WTC11 (cell line): ENCODE data around the gene CZIB. TPM values are rescaled to one million over a fixed set of nuclear protein-coding genes. Genes with fewer than 3 reads are reported as not detected.

Source experiments
- ATAC-seq: fragments of 200-7000 bp; cut with Tn5 transposase; 2 replicates; pipeline ENCODE4 v1.10.0; 2021; ENCODE audit warnings: mild to moderate bottlenecking, moderate library complexity
- CTCF ChIA-PET: fragments of 300-600 bp; sonication (Branson Sonifier 250); formaldehyde crosslinking; loops from one replicate; lab custom pipeline; 2021; ENCODE audit warnings: antibody characterized with exemption; lab: Charles Lee
- POLR2A ChIA-PET: fragments of 350-600 bp; sonication (Branson Sonifier 250); formaldehyde crosslinking; loops from one replicate; lab custom pipeline; 2021; ENCODE audit warnings: antibody characterized with exemption; lab: Charles Lee
- DNase-seq: peaks from one replicate; pipeline ENCODE4 v3.0.0; 2021; ENCODE audit warnings: low spot score
- H3K27ac Mint-ChIP-seq: 2 replicates; pipeline ENCODE4 v1.8.0; 2021; ENCODE audit warnings: mixed read lengths
- H3K27me3 Mint-ChIP-seq: 2 replicates; pipeline ENCODE4 v1.8.0; 2021; ENCODE audit warnings: low read depth, mild to moderate bottlenecking, moderate library complexity, mixed read lengths
- H3K36me3 Mint-ChIP-seq: 2 replicates; pipeline ENCODE4 v1.8.0; 2021; ENCODE audit warnings: mixed read lengths
- H3K4me1 Mint-ChIP-seq: 2 replicates; pipeline ENCODE4 v1.8.0; 2022; ENCODE audit warnings: mixed read lengths
- H3K4me3 Mint-ChIP-seq: 2 replicates; pipeline ENCODE4 v1.8.0; 2021; ENCODE audit warnings: mild to moderate bottlenecking, moderate library complexity, mixed read lengths
- H3K9me3 Mint-ChIP-seq: 2 replicates; pipeline ENCODE4 v1.8.0; 2021; ENCODE audit warnings: mixed read lengths
- ESRRA ChIP-seq: sonication (generic); formaldehyde crosslinking; IDR thresholded peaks from 2 replicates; pipeline ENCODE4 v1.8.1; 2022; ENCODE audit warnings: mild to moderate bottlenecking, missing genetic modification reagents, borderline replicate concordance
- FOXK1 ChIP-seq: sonication (generic); formaldehyde crosslinking; IDR thresholded peaks from 2 replicates; pipeline ENCODE4 v1.8.0; 2022; ENCODE audit warnings: mild to moderate bottlenecking, moderate library complexity, missing genetic modification reagents
- MYBL2 ChIP-seq: sonication (generic); formaldehyde crosslinking; IDR thresholded peaks from 2 replicates; pipeline ENCODE4 v1.8.1; 2023; ENCODE audit warnings: mild to moderate bottlenecking, moderate library complexity, missing genetic modification reagents
- NR2C2 ChIP-seq: sonication (generic); formaldehyde crosslinking; IDR thresholded peaks from 2 replicates; pipeline ENCODE4 v1.8.0; 2022; ENCODE audit warnings: mild to moderate bottlenecking, missing genetic modification reagents
- NR3C1 ChIP-seq: sonication (generic); formaldehyde crosslinking; conservative IDR thresholded peaks from 2 replicates; pipeline ENCODE4 v1.8.1; 2023; ENCODE audit warnings: low read depth, mild to moderate bottlenecking, missing genetic modification reagents
- RELA ChIP-seq: sonication (generic); formaldehyde crosslinking; IDR thresholded peaks from 2 replicates; pipeline ENCODE4 v1.8.1; 2022; ENCODE audit warnings: missing genetic modification reagents, mild to moderate bottlenecking, borderline replicate concordance
- SOX15 ChIP-seq: fragments of 250-450 bp; sonication (Bioruptor Pico); IDR thresholded peaks from 2 replicates; pipeline ENCODE4 v1.9.0; 2021; ENCODE audit warnings: mild to moderate bottlenecking
- TCF7 ChIP-seq: sonication (generic); formaldehyde crosslinking; IDR thresholded peaks from 2 replicates; pipeline ENCODE4 v1.8.0; 2022; ENCODE audit warnings: mild to moderate bottlenecking, low read depth, missing genetic modification reagents, moderate library complexity
- TEAD1 ChIP-seq: sonication (generic); formaldehyde crosslinking; IDR thresholded peaks from 2 replicates; pipeline ENCODE4 v1.8.0; 2022; ENCODE audit warnings: mild to moderate bottlenecking, missing genetic modification reagents
- TEAD4 ChIP-seq: sonication (generic); formaldehyde crosslinking; IDR thresholded peaks from 2 replicates; pipeline ENCODE4 v1.8.0; 2022; ENCODE audit warnings: mild to moderate bottlenecking, missing genetic modification reagents
- ZNF121 ChIP-seq: sonication (generic); formaldehyde crosslinking; IDR thresholded peaks from 2 replicates; pipeline ENCODE4 v1.8.0; 2023; ENCODE audit warnings: missing genetic modification reagents
- ZNF232 ChIP-seq: sonication (generic); formaldehyde crosslinking; IDR thresholded peaks from 2 replicates; pipeline ENCODE4 v1.8.0; 2022; ENCODE audit warnings: mild to moderate bottlenecking, missing genetic modification reagents
- ZNF423 ChIP-seq: fragments of 250-450 bp; sonication (Bioruptor Pico); IDR thresholded peaks from 2 replicates; pipeline ENCODE4 v2.1.2; 2022; ENCODE audit warnings: mild to moderate bottlenecking, moderate library complexity
- total RNA-seq: library from RNA; stranded (reverse); gene quantifications from 3 replicates; pipeline ENCODE4 v1.2.3, GENCODE V29; 2021
- TF ChIP-seq, protein P1 (sequence below): sonication (generic); formaldehyde crosslinking; conservative IDR thresholded peaks from 2 replicates; pipeline ENCODE4 v1.8.1; 2022; ENCODE audit warnings: mild to moderate bottlenecking, missing genetic modification reagents
- TF ChIP-seq, protein P2 (sequence below): sonication (generic); formaldehyde crosslinking; IDR thresholded peaks from 2 replicates; pipeline ENCODE4 v1.8.0; 2023; ENCODE audit warnings: missing genetic modification reagents, mild to moderate bottlenecking, borderline replicate concordance
- TF ChIP-seq, protein P3 (sequence below): sonication (generic); formaldehyde crosslinking; IDR thresholded peaks from 2 replicates; pipeline ENCODE4 v1.8.1; 2023; ENCODE audit warnings: mild to moderate bottlenecking, missing genetic modification reagents, moderate library complexity
- TF ChIP-seq, protein P4 (sequence below): sonication (generic); formaldehyde crosslinking; IDR thresholded peaks from 2 replicates; pipeline ENCODE4 v1.8.0; 2023; ENCODE audit warnings: mild to moderate bottlenecking, missing genetic modification reagents
- TF ChIP-seq, protein P5 (sequence below): sonication (generic); formaldehyde crosslinking; IDR thresholded peaks from 2 replicates; pipeline ENCODE4 v1.8.1; 2023; ENCODE audit warnings: mild to moderate bottlenecking, missing genetic modification reagents
- TF ChIP-seq, protein P6 (sequence below): sonication (generic); formaldehyde crosslinking; conservative IDR thresholded peaks from 2 replicates; pipeline ENCODE4 v1.8.1; 2023; ENCODE audit warnings: mild to moderate bottlenecking, low read depth, missing genetic modification reagents, moderate library complexity
- TF ChIP-seq, protein P7 (sequence below): sonication (generic); formaldehyde crosslinking; IDR thresholded peaks from 2 replicates; pipeline ENCODE4 v1.8.0; 2022; ENCODE audit warnings: mild to moderate bottlenecking, missing genetic modification reagents

CZIB gene
- total RNA-seq, 1 experiment from 2014 or later: 41.6 TPM

DNA sequence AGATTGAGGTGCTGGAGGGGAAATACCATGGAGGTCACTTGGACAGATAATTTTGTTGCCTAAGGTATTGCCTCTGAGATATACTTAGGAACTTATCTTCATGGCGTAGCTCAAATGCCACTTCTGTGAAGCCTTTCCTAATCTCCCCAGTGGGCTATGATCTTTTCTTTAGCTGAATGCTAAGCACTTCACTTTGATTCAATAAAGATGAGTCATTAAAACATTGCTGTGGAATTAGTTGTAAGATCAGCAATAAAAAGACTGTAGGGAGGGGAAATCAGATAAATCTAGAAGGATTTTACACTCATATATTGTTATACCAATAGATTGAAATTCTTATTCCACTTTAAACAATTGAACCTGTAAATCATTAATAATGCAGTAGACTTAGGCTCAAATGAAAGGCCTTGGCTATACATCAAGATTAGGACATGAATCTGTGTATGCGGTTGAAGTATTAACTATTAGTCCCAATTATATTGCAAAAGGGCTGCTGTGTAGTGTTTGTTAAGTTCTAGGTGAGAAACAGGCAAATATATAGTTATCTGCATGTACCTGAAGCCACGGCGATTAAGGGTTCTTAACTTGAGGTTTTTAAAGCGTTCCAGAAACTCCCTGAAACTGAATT lies 37.1 kb upstream of the CZIB start:
- Mint-ChIP-seq H3K9me3 (no peaks in the 10 kb centered on the region), H3K36me3 (peaks cover 86% of the 10 kb centered on the region), H3K27ac (no peak overlapping the region), H3K4me1 (no peaks in the 10 kb centered on the region), H3K27me3 (no peaks in the 10 kb centered on the region), H3K4me3 (no peak overlapping the region)
- DNase-seq (no peak), ATAC-seq (no peak)
- ChIA-PET POLR2A (no interaction called here), CTCF (interaction anchor here (1.1 kb wide), 1 partner anchor 21 kb away, joined by 4 read pairs; no protein-coding TSS in a partner anchor)
- TF ChIP-seq FOXK1 (no peak), MYBL2 (CRISPR knock-in tag) (no peak), TCF7 (no peak), NR3C1 (CRISPR knock-in tag) (no peak), ESRRA (CRISPR knock-in tag) (no peak), ZNF121 (CRISPR knock-in tag) (no peak), TEAD1 (CRISPR knock-in tag) (no peak), ZNF423 (no peak), TEAD4 (CRISPR knock-in tag) (no peak), ZNF232 (no peak), RELA (CRISPR knock-in tag) (no peak), SOX15 (no peak), NR2C2 (no peak)
- TF ChIP-seq, protein P1, sequence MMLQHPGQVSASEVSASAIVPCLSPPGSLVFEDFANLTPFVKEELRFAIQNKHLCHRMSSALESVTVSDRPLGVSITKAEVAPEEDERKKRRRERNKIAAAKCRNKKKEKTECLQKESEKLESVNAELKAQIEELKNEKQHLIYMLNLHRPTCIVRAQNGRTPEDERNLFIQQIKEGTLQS (CRISPR knock-in tag): no peak
- TF ChIP-seq, protein P2, sequence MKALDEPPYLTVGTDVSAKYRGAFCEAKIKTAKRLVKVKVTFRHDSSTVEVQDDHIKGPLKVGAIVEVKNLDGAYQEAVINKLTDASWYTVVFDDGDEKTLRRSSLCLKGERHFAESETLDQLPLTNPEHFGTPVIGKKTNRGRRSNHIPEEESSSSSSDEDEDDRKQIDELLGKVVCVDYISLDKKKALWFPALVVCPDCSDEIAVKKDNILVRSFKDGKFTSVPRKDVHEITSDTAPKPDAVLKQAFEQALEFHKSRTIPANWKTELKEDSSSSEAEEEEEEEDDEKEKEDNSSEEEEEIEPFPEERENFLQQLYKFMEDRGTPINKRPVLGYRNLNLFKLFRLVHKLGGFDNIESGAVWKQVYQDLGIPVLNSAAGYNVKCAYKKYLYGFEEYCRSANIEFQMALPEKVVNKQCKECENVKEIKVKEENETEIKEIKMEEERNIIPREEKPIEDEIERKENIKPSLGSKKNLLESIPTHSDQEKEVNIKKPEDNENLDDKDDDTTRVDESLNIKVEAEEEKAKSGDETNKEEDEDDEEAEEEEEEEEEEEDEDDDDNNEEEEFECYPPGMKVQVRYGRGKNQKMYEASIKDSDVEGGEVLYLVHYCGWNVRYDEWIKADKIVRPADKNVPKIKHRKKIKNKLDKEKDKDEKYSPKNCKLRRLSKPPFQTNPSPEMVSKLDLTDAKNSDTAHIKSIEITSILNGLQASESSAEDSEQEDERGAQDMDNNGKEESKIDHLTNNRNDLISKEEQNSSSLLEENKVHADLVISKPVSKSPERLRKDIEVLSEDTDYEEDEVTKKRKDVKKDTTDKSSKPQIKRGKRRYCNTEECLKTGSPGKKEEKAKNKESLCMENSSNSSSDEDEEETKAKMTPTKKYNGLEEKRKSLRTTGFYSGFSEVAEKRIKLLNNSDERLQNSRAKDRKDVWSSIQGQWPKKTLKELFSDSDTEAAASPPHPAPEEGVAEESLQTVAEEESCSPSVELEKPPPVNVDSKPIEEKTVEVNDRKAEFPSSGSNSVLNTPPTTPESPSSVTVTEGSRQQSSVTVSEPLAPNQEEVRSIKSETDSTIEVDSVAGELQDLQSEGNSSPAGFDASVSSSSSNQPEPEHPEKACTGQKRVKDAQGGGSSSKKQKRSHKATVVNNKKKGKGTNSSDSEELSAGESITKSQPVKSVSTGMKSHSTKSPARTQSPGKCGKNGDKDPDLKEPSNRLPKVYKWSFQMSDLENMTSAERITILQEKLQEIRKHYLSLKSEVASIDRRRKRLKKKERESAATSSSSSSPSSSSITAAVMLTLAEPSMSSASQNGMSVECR (CRISPR knock-in tag): no peak
- TF ChIP-seq, protein P3, sequence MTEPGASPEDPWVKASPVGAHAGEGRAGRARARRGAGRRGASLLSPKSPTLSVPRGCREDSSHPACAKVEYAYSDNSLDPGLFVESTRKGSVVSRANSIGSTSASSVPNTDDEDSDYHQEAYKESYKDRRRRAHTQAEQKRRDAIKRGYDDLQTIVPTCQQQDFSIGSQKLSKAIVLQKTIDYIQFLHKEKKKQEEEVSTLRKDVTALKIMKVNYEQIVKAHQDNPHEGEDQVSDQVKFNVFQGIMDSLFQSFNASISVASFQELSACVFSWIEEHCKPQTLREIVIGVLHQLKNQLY (CRISPR knock-in tag): no peak
- TF ChIP-seq, protein P4, sequence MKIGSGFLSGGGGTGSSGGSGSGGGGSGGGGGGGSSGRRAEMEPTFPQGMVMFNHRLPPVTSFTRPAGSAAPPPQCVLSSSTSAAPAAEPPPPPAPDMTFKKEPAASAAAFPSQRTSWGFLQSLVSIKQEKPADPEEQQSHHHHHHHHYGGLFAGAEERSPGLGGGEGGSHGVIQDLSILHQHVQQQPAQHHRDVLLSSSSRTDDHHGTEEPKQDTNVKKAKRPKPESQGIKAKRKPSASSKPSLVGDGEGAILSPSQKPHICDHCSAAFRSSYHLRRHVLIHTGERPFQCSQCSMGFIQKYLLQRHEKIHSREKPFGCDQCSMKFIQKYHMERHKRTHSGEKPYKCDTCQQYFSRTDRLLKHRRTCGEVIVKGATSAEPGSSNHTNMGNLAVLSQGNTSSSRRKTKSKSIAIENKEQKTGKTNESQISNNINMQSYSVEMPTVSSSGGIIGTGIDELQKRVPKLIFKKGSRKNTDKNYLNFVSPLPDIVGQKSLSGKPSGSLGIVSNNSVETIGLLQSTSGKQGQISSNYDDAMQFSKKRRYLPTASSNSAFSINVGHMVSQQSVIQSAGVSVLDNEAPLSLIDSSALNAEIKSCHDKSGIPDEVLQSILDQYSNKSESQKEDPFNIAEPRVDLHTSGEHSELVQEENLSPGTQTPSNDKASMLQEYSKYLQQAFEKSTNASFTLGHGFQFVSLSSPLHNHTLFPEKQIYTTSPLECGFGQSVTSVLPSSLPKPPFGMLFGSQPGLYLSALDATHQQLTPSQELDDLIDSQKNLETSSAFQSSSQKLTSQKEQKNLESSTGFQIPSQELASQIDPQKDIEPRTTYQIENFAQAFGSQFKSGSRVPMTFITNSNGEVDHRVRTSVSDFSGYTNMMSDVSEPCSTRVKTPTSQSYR: no peak
- TF ChIP-seq, protein P5, sequence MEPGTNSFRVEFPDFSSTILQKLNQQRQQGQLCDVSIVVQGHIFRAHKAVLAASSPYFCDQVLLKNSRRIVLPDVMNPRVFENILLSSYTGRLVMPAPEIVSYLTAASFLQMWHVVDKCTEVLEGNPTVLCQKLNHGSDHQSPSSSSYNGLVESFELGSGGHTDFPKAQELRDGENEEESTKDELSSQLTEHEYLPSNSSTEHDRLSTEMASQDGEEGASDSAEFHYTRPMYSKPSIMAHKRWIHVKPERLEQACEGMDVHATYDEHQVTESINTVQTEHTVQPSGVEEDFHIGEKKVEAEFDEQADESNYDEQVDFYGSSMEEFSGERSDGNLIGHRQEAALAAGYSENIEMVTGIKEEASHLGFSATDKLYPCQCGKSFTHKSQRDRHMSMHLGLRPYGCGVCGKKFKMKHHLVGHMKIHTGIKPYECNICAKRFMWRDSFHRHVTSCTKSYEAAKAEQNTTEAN (CRISPR knock-in tag): no peak
- TF ChIP-seq, protein P6, sequence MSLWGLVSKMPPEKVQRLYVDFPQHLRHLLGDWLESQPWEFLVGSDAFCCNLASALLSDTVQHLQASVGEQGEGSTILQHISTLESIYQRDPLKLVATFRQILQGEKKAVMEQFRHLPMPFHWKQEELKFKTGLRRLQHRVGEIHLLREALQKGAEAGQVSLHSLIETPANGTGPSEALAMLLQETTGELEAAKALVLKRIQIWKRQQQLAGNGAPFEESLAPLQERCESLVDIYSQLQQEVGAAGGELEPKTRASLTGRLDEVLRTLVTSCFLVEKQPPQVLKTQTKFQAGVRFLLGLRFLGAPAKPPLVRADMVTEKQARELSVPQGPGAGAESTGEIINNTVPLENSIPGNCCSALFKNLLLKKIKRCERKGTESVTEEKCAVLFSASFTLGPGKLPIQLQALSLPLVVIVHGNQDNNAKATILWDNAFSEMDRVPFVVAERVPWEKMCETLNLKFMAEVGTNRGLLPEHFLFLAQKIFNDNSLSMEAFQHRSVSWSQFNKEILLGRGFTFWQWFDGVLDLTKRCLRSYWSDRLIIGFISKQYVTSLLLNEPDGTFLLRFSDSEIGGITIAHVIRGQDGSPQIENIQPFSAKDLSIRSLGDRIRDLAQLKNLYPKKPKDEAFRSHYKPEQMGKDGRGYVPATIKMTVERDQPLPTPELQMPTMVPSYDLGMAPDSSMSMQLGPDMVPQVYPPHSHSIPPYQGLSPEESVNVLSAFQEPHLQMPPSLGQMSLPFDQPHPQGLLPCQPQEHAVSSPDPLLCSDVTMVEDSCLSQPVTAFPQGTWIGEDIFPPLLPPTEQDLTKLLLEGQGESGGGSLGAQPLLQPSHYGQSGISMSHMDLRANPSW (CRISPR knock-in tag): no peak
- TF ChIP-seq, protein P7, sequence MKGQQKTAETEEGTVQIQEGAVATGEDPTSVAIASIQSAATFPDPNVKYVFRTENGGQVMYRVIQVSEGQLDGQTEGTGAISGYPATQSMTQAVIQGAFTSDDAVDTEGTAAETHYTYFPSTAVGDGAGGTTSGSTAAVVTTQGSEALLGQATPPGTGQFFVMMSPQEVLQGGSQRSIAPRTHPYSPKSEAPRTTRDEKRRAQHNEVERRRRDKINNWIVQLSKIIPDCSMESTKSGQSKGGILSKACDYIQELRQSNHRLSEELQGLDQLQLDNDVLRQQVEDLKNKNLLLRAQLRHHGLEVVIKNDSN (CRISPR knock-in tag): no peak
